ENCODE data around the gene ILDR2. TPM values are rescaled to one million over a fixed set of nuclear protein-coding genes. Genes with fewer than 3 reads are reported as not detected.

ILDR2 gene
- total RNA-seq, 2 experiments from 2014 or later = 0.47 to 0.67 TPM

DNA sequence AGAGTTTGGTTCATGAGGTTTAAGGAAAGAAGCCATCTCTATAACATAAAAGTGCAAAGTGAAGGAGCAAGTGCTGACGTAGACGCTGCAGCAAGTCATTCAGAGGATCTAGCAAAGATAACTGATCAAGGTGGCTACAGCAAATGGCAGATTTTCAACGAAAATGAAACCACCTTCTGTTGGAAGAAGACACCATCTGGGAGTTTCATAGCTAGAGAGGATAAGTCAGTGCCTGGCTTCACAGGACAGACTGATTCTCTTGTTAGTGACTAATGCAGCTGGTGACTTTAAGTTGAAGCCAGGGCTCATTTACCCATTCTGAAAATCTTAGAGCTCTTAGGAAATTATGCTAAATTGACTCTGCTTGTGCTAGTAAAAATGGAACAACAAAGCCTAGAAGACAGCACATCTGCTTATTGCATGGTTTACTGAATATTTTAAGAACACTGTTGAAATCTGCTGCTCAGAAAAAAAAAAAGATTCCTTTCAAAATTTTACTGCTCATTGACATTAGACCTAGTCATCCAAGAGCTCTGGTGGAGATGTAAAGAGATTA, 24.2 kb upstream of the ILDR2 start:
- no peaks in the 10 kb centered on the region for H3K36me3 Mint-ChIP-seq (ENCODE audit: low read depth)
- no peak overlapping the region for H3K27ac Mint-ChIP-seq
- peaks cover 4% of the 10 kb centered on the region for H3K9me3 Mint-ChIP-seq
- no peaks in the 10 kb centered on the region for H3K4me1 ChIP-seq (ENCODE audit: insufficient read depth, low read length)
- TF ChIP-seq, protein P1, sequence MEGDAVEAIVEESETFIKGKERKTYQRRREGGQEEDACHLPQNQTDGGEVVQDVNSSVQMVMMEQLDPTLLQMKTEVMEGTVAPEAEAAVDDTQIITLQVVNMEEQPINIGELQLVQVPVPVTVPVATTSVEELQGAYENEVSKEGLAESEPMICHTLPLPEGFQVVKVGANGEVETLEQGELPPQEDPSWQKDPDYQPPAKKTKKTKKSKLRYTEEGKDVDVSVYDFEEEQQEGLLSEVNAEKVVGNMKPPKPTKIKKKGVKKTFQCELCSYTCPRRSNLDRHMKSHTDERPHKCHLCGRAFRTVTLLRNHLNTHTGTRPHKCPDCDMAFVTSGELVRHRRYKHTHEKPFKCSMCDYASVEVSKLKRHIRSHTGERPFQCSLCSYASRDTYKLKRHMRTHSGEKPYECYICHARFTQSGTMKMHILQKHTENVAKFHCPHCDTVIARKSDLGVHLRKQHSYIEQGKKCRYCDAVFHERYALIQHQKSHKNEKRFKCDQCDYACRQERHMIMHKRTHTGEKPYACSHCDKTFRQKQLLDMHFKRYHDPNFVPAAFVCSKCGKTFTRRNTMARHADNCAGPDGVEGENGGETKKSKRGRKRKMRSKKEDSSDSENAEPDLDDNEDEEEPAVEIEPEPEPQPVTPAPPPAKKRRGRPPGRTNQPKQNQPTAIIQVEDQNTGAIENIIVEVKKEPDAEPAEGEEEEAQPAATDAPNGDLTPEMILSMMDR (IDR thresholded peaks at IDR 0.05) = no peak
- ChIA-PET POLR2A (no interaction called here), CTCF (interaction anchor here (0.9 kb wide), 1 partner anchor 89 kb away, joined by 4 read pairs; no protein-coding TSS in a partner anchor)
- H3K27me3 ChIP-seq (ENCODE audit: control insufficient read depth in 1 of 2, insufficient read depth in 2 of 2, low read length in 2 of 2) = no peaks in the 10 kb centered on the region
- DNase-seq (no peak), ATAC-seq (ENCODE audit: poor library complexity) (no peak)
- H3K4me3 Mint-ChIP-seq = no peak overlapping the region
- peaks cover 0 to 3% of the 10 kb centered on the region in 2 experiments for H3K9me3 ChIP-seq (ENCODE audit: control insufficient read depth in 1 of 2, insufficient read depth in 1 of 2, low read length in 2 of 2)
- peaks cover 22% of the 10 kb centered on the region for H3K27me3 Mint-ChIP-seq
- no peaks in the 10 kb centered on the region for H3K4me1 Mint-ChIP-seq (ENCODE audit: low read depth)
- intact Hi-C loops (cut with DNase I, micrococcal nuclease) = no loop called here
- no peak overlapping the region for H3K4me3 ChIP-seq (ENCODE audit: low read length)
- no peaks in the 10 kb centered on the region for H3K36me3 ChIP-seq (ENCODE audit: insufficient read depth, low read length)
- no peak overlapping the region for H3K27ac ChIP-seq (ENCODE audit: low read depth in 1 of 2, low read length in 2 of 2)

- no peaks in the 10 kb centered on the region for H3K36me3 ChIP-seq (ENCODE audit: insufficient read depth, low read length)
- Mint-ChIP-seq H3K4me1 (ENCODE audit: low read depth) (no peaks in the 10 kb centered on the region), H3K27me3 (peaks cover 22% of the 10 kb centered on the region), H3K27ac (no peak overlapping the region), H3K9me3 (peaks cover 4% of the 10 kb centered on the region), H3K4me3 (no peak overlapping the region), H3K36me3 (ENCODE audit: low read depth) (no peaks in the 10 kb centered on the region)
- H3K27ac ChIP-seq (ENCODE audit: low read depth in 1 of 2, low read length in 2 of 2) = no peak overlapping the region
- ATAC-seq (ENCODE audit: poor library complexity) = no peak
- H3K27me3 ChIP-seq (ENCODE audit: control insufficient read depth in 1 of 2, insufficient read depth in 2 of 2, low read length in 2 of 2) = no peaks in the 10 kb centered on the region
- POLR2A ChIA-PET = no interaction called here
- intact Hi-C loops (cut with DNase I, micrococcal nuclease) = no loop called here
- peaks cover 0 to 3% of the 10 kb centered on the region in 2 experiments for H3K9me3 ChIP-seq (ENCODE audit: control insufficient read depth in 1 of 2, insufficient read depth in 1 of 2, low read length in 2 of 2)
- TF ChIP-seq, protein P1 (IDR thresholded peaks at IDR 0.05) = no peak
- no peaks in the 10 kb centered on the region for H3K4me1 ChIP-seq (ENCODE audit: insufficient read depth, low read length)
- CTCF ChIA-PET = interaction anchor here (0.9 kb wide), 1 partner anchor 88 kb away, joined by 4 read pairs; no protein-coding TSS in a partner anchor
- no peak overlapping the region for H3K4me3 ChIP-seq (ENCODE audit: low read length)
- DNase-seq = no peak
Measured at GRCh38 chr1:166999075-166999474, 23.7 kb upstream of the ILDR2 start.

DNA sequence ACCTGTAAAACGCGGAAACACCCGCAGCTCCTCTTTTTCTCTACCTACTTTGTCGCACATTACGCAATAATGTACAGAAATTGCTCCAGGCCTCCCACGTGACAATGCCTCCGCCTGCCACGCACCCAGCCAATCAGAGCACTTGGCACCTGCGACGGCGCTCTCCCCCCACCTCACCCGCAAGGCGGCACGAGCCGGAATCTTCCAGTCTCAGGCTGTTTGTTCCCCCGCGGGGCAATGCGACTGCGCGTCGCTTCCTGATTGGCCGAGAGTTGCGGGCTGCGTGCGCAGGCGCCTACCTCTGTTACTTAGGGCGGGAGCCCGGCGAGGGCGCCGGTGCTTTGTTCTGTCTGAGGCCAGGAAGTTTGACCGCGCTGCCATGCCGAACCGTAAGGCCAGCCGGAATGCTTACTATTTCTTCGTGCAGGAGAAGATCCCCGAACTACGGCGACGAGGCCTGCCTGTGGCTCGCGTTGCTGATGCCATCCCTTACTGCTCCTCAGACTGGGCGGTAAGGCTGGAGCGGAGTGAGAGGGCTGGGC, 13.7 kb upstream of the ILDR2 start, which contains the start of gene MAEL:
MAEL (plus strand) TSS at position 307 of the 542 bp plus-strand sequence; CDS start at position 380, 73 bp downstream.
- ChIA-PET CTCF (no interaction called here), POLR2A (no interaction called here)
- Mint-ChIP-seq H3K27ac (no peak within 1 kb of the TSS), H3K27me3 (peaks cover 16% of the 10 kb centered on the region), H3K4me3 (no peak within 1 kb of the TSS), H3K9me3 (no peaks in the 10 kb centered on the region), H3K36me3 (ENCODE audit: low read depth) (no peaks in the 10 kb centered on the region), H3K4me1 (ENCODE audit: low read depth) (no peaks in the 10 kb centered on the region)
- no peak within 1 kb of the TSS for H3K4me3 ChIP-seq (ENCODE audit: low read length)
- H3K27me3 ChIP-seq (ENCODE audit: control insufficient read depth in 1 of 2, insufficient read depth in 2 of 2, low read length in 2 of 2) = no peaks in the 10 kb centered on the region
- no peak for DNase-seq
- H3K4me1 ChIP-seq (ENCODE audit: insufficient read depth, low read length) = no peaks in the 10 kb centered on the region
- no peaks in the 10 kb centered on the region for H3K36me3 ChIP-seq (ENCODE audit: insufficient read depth, low read length)
- ATAC-seq (ENCODE audit: poor library complexity) = no peak
- intact Hi-C loops (cut with DNase I, micrococcal nuclease) = no loop called here
- peaks cover 0 to 8% of the 10 kb centered on the region in 2 experiments for H3K9me3 ChIP-seq (ENCODE audit: control insufficient read depth in 1 of 2, insufficient read depth in 1 of 2, low read length in 2 of 2)
- TF ChIP-seq, protein P1 (IDR thresholded peaks at IDR 0.05) = no peak
- no peak within 1 kb of the TSS for H3K27ac ChIP-seq (ENCODE audit: low read depth in 1 of 2, low read length in 2 of 2)

Measured in CD4-positive, alpha-beta T cell (primary cell).